ENCODE measurements around the gene HIGD1B.
A peak's percentile ranks its signal among the peaks of the same experiment; 100 is the strongest.

HIGD1B gene

GRCh38 chr17:44830359-44831288 is 17.1 kb upstream of the HIGD1B start:
- DNase-seq = peak; percentile 27 to 63
- WGBS (ENCODE audit: extremely low coverage, insufficient coverage, insufficient read length) = no CpG with 5 or more reads among the region's 58 CpGs
- peak overlapping the region; percentile 83 for H2BK120ac ChIP-seq (ENCODE audit: insufficient read depth, low read length, poor library complexity)
- H3K79me2 ChIP-seq (ENCODE audit: control insufficient read depth, insufficient read depth, low read length, poor library complexity) = peaks cover 16% of the 10 kb centered on the region
- H3K27me3 ChIP-seq (ENCODE audit: insufficient read depth, low read length) = no peaks in the 10 kb centered on the region
- peak overlapping the region; percentile 76 for H3K9ac ChIP-seq (ENCODE audit: low read length)
- no peaks in the 10 kb centered on the region for H3K36me3 ChIP-seq (ENCODE audit: control insufficient read depth in 1 of 2, insufficient read depth in 2 of 2, low read length in 2 of 2)
- peak overlapping the region; percentile 23 for H2AK5ac ChIP-seq (ENCODE audit: low read length)
- peak overlapping the region; percentile 81 for H3K4ac ChIP-seq (ENCODE audit: low read depth, low read length)
- H4K12ac ChIP-seq (ENCODE audit: low read depth, low read length) = peak overlapping the region; percentile 97
- peaks cover 15% of the 10 kb centered on the region for H3K79me1 ChIP-seq (ENCODE audit: low read length)
- peak overlapping the region; percentile 61 for H3K27ac ChIP-seq (ENCODE audit: low read depth, low read length)
- peak overlapping the region; percentile 72 for H3K14ac ChIP-seq (ENCODE audit: low read length)
- H2BK12ac ChIP-seq (ENCODE audit: low read length) = peak overlapping the region; percentile 85
- no peak overlapping the region for H3K23ac ChIP-seq (ENCODE audit: low read length)
- H2AFZ ChIP-seq (ENCODE audit: insufficient read depth, low read length, poor library complexity) = peak overlapping the region; percentile 99
- H3K4me3 ChIP-seq (ENCODE audit: low read depth, low read length) = peak overlapping the region; percentile 94
- H4K8ac ChIP-seq (ENCODE audit: low read depth, low read length) = peak overlapping the region; percentile 94
- H3K9me3 ChIP-seq (ENCODE audit: insufficient read depth, low read depth, low read length) = no peaks in the 10 kb centered on the region
- peaks cover 4 to 8% of the 10 kb centered on the region in 2 experiments for H3K4me1 ChIP-seq (ENCODE audit: control insufficient read depth in 1 of 2, insufficient read depth in 2 of 2, low read length in 2 of 2)
- peak overlapping the region; percentile 95 for H3K4me2 ChIP-seq (ENCODE audit: low read length)
- peak overlapping the region; percentile 46 for H2BK5ac ChIP-seq (ENCODE audit: low read depth, low read length, poor library complexity)
- peak overlapping the region; percentile 96 for H4K91ac ChIP-seq (ENCODE audit: low read depth, low read length)
- peak overlapping the region; percentile 91 for H3K18ac ChIP-seq (ENCODE audit: low read length)

GRCh38 chr17:44831371-44831770 is 16.3 kb upstream of the HIGD1B start:
- Histone ChIP-seq H2BK120ac (ENCODE audit: insufficient read depth, low read length, poor library complexity) (no peak overlapping the region), H2AK5ac (ENCODE audit: low read length) (no peak overlapping the region), H3K36me3 (ENCODE audit: control insufficient read depth in 1 of 2, insufficient read depth in 2 of 2, low read length in 2 of 2) (no peaks in the 10 kb centered on the region), H2BK5ac (ENCODE audit: low read depth, low read length, poor library complexity) (no peak overlapping the region), H3K9me3 (ENCODE audit: insufficient read depth, low read depth, low read length) (no peaks in the 10 kb centered on the region), H3K4me2 (ENCODE audit: low read length) (peak overlapping the region; percentile 16), H3K4ac (ENCODE audit: low read depth, low read length) (no peak overlapping the region), H3K79me2 (ENCODE audit: control insufficient read depth, insufficient read depth, low read length, poor library complexity) (peaks cover 16% of the 10 kb centered on the region), H3K79me1 (ENCODE audit: low read length) (peaks cover 15% of the 10 kb centered on the region), H3K27ac (ENCODE audit: low read depth, low read length) (no peak overlapping the region), H3K4me1 (ENCODE audit: control insufficient read depth in 1 of 2, insufficient read depth in 2 of 2, low read length in 2 of 2) (peaks cover 4 to 8% of the 10 kb centered on the region in 2 experiments), H3K4me3 (ENCODE audit: low read depth, low read length) (no peak overlapping the region), H3K18ac (ENCODE audit: low read length) (no peak overlapping the region), H3K14ac (ENCODE audit: low read length) (no peak overlapping the region), H3K23ac (ENCODE audit: low read length) (no peak overlapping the region), H2BK12ac (ENCODE audit: low read length) (no peak overlapping the region), H4K8ac (ENCODE audit: low read depth, low read length) (no peak overlapping the region), H4K12ac (ENCODE audit: low read depth, low read length) (peak overlapping the region; percentile 30), H3K9ac (ENCODE audit: low read length) (no peak overlapping the region), H3K27me3 (ENCODE audit: insufficient read depth, low read length) (no peaks in the 10 kb centered on the region), H4K91ac (ENCODE audit: low read depth, low read length) (no peak overlapping the region), H2AFZ (ENCODE audit: insufficient read depth, low read length, poor library complexity) (no peak overlapping the region)
- WGBS (ENCODE audit: extremely low coverage, insufficient coverage, insufficient read length) = no CpG with 5 or more reads among the region's 12 CpGs
- no peak for DNase-seq

- Histone ChIP-seq H2BK120ac (ENCODE audit: insufficient read depth, low read length, poor library complexity) (no peak overlapping the region), H3K4me3 (ENCODE audit: low read depth, low read length) (no peak overlapping the region), H4K91ac (ENCODE audit: low read depth, low read length) (no peak overlapping the region), H3K27me3 (ENCODE audit: insufficient read depth, low read length) (no peaks in the 10 kb centered on the region), H2AFZ (ENCODE audit: insufficient read depth, low read length, poor library complexity) (no peak overlapping the region), H3K14ac (ENCODE audit: low read length) (no peak overlapping the region), H2AK5ac (ENCODE audit: low read length) (no peak overlapping the region), H2BK12ac (ENCODE audit: low read length) (no peak overlapping the region), H3K9ac (ENCODE audit: low read length) (no peak overlapping the region), H3K79me1 (ENCODE audit: low read length) (peaks cover 15% of the 10 kb centered on the region), H3K27ac (ENCODE audit: low read depth, low read length) (no peak overlapping the region), H3K4ac (ENCODE audit: low read depth, low read length) (no peak overlapping the region), H3K23ac (ENCODE audit: low read length) (no peak overlapping the region), H3K9me3 (ENCODE audit: insufficient read depth, low read depth, low read length) (no peaks in the 10 kb centered on the region), H3K4me1 (ENCODE audit: control insufficient read depth in 1 of 2, insufficient read depth in 2 of 2, low read length in 2 of 2) (peaks cover 3 to 8% of the 10 kb centered on the region in 2 experiments), H3K4me2 (ENCODE audit: low read length) (peak overlapping the region; percentile 39), H3K79me2 (ENCODE audit: control insufficient read depth, insufficient read depth, low read length, poor library complexity) (peaks cover 14% of the 10 kb centered on the region), H2BK5ac (ENCODE audit: low read depth, low read length, poor library complexity) (no peak overlapping the region), H3K36me3 (ENCODE audit: control insufficient read depth in 1 of 2, insufficient read depth in 2 of 2, low read length in 2 of 2) (no peaks in the 10 kb centered on the region), H4K8ac (ENCODE audit: low read depth, low read length) (no peak overlapping the region), H4K12ac (ENCODE audit: low read depth, low read length) (no peak overlapping the region), H3K18ac (ENCODE audit: low read length) (no peak overlapping the region)
- DNase-seq = no peak
- no CpG with 5 or more reads among the region's 5 CpGs for WGBS (ENCODE audit: extremely low coverage, insufficient coverage, insufficient read length)
Observed at GRCh38 chr17:44832805-44833204, 14.9 kb upstream of the HIGD1B start.

- no peaks in the 10 kb centered on the region for H3K79me2 ChIP-seq (ENCODE audit: control insufficient read depth, insufficient read depth, low read length, poor library complexity)
- H2BK5ac ChIP-seq (ENCODE audit: low read depth, low read length, poor library complexity) = no peak overlapping the region
- H3K4me1 ChIP-seq (ENCODE audit: control insufficient read depth in 1 of 2, insufficient read depth in 2 of 2, low read length in 2 of 2) = peaks cover 3 to 5% of the 10 kb centered on the region in 2 experiments
- H3K23ac ChIP-seq (ENCODE audit: low read length) = no peak overlapping the region
- peaks cover 2% of the 10 kb centered on the region for H3K79me1 ChIP-seq (ENCODE audit: low read length)
- H3K36me3 ChIP-seq (ENCODE audit: control insufficient read depth in 1 of 2, insufficient read depth in 2 of 2, low read length in 2 of 2) = no peaks in the 10 kb centered on the region
- H3K4me2 ChIP-seq (ENCODE audit: low read length) = no peak overlapping the region
- DNase-seq = no peak
- no peak overlapping the region for H2AK5ac ChIP-seq (ENCODE audit: low read length)
- no peak overlapping the region for H2BK12ac ChIP-seq (ENCODE audit: low read length)
- H4K12ac ChIP-seq (ENCODE audit: low read depth, low read length) = no peak overlapping the region
- H3K4me3 ChIP-seq (ENCODE audit: low read depth, low read length) = no peak overlapping the region
- H3K4ac ChIP-seq (ENCODE audit: low read depth, low read length) = no peak overlapping the region
- no peaks in the 10 kb centered on the region for H3K27me3 ChIP-seq (ENCODE audit: insufficient read depth, low read length)
- no peak overlapping the region for H4K91ac ChIP-seq (ENCODE audit: low read depth, low read length)
- no peak overlapping the region for H2AFZ ChIP-seq (ENCODE audit: insufficient read depth, low read length, poor library complexity)
- no peak overlapping the region for H3K14ac ChIP-seq (ENCODE audit: low read length)
- no peak overlapping the region for H3K18ac ChIP-seq (ENCODE audit: low read length)
- no peak overlapping the region for H3K9ac ChIP-seq (ENCODE audit: low read length)
- no peaks in the 10 kb centered on the region for H3K9me3 ChIP-seq (ENCODE audit: insufficient read depth, low read depth, low read length)
- no CpG with 5 or more reads among the region's 2 CpGs for WGBS (ENCODE audit: extremely low coverage, insufficient coverage, insufficient read length)
- no peak overlapping the region for H4K8ac ChIP-seq (ENCODE audit: low read depth, low read length)
- no peak overlapping the region for H3K27ac ChIP-seq (ENCODE audit: low read depth, low read length)
- no peak overlapping the region for H2BK120ac ChIP-seq (ENCODE audit: insufficient read depth, low read length, poor library complexity)
Observed at GRCh38 chr17:44837196-44837595, 10.5 kb upstream of the HIGD1B start.

Data from trophoblast cell (in vitro differentiated cells and primary cell).